Measurements from ENCODE around the gene COL5A3.
A peak's percentile ranks its signal among the peaks of the same experiment; 100 is the strongest.

Gene COL5A3

DNA sequence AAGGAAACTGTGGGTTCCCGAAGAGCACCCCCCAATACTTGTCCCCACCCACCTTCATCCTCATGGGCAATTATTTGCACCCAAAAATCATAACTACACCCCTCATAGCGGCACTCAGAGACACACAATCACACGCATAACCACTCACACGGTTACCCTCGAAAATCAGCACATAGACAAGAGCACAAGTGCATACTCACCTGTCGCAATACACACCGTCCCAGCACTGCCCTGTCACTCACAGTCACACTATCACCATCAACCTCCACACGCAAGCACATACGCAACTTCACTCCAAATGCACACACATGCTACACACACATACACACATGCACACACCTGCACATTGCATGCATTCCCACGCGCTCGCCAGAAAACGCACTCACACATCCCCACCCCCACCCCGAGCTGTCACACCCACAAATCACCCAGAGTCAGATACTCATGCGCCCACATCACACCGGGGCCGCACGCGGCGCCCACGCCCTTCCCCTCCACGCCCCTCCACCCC is 535 bp downstream of the COL5A3 start:
- DNase-seq, result no peak

DNA sequence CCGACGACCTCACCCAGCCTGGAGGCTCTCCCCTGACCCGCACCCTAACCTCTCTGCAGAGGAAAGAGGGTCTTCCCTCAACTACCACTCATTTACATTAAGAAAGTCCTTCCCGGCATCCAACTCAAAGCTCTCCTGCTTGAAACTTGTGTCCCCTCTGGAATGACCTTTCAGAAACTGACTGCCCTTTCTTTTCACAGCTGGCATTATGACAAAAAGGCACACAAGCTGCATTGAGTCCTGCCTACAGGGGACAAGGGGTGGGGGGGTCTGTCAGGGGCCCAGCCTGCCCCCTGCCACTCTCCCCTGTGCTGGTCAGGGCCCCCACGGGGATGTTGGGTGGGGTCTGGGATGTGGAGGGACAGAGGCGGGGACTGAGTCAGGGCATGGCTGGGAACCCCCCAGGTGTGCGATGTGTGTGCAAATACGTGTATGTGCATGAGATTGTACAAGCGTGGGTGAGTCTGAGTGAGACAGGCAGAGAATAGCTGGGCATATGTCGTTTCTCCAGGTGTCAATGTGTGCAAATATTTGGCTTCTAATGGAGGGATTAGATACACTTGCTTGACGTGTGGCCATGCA is 2.0 kb downstream of the COL5A3 start:
- no peak for DNase-seq

DNA sequence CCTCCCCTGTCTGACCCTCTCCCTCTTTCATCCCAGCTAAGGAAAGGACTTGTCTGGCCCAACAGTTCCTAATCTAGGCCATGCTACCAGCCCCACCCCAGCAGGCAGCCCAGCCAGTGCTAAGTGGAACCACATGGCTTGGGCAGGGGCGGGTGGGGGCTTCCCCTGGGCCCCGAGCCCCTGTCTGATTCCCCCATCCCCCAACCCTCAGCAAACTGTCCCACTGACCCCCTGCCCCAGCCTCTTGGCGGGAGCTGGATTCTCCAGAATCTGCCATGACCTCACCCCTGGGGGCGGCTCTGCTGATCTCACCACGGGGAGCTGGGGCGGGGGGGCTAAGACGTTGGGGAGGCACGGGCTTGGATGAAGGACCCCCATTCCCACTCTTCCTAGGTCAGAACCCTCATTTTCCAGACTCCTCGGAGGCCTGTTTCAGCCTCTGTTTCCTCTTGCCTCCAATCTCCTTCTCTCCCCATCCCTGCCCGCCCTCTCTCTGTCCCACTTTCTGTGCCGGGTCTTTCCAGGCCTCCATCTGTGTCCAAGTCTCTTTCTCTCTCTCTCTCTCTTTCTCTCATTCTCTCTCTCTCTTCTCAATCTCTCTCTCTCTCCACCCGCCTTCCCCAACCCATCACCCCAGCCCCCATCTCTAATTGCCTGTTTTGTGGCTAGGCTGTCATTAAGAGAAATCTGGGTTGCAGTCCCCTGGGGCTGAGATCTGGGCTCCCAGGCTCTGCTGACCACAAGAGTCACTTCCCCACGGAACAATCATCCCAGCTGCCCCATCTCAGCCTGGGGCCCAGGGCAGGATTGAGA is 2.7 kb downstream of the COL5A3 start:
- peak; percentile 36 for DNase-seq

DNA sequence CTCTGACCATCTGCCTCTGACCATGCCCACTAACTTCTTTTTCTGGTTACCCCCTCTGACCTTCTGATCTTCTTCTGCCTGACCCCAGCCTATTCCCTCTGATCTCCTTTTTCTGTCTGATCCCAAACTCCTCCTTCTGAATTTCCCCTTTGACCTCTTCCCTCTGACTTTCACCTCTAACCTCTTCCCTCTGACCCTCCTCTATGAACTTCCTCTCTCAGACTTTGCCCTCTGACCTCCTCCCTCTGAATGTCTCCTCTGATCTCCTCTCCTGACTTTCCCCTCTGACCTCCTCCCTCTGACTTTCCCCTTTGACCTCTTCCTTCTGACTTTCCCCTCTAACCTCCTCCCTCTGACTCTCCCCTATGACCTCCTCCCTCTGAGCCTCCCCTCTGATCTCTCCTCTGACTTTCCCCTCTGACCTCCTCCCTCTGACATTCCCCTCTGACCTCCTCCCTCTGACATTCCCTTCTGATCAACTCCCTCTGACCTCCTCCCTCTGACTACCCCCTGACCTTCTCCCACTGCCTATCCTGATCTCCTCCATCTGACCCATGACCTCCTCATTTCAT is 3.5 kb downstream of the COL5A3 start:
- DNase-seq, result no peak

DNA sequence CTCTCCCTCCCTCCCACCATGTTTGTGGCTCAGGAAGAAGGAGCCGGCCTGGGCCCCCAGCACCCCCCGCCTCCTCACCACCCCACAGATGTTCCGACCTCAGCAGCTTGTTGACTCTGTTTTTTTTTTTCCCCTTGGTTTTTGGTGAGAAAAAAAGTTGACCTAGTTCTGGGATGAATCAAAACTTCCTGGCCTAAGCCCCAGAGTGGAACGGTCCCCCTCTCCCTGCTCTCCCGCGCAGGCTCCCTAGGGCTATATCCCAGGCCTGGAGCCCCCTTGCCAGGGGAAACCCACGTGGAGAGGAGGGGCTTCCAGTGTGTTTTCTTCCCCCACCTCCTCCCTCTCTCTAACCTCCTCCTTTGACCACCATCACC is 4.0 kb downstream of the COL5A3 start:
- peak; percentile 62 for DNase-seq

DNA sequence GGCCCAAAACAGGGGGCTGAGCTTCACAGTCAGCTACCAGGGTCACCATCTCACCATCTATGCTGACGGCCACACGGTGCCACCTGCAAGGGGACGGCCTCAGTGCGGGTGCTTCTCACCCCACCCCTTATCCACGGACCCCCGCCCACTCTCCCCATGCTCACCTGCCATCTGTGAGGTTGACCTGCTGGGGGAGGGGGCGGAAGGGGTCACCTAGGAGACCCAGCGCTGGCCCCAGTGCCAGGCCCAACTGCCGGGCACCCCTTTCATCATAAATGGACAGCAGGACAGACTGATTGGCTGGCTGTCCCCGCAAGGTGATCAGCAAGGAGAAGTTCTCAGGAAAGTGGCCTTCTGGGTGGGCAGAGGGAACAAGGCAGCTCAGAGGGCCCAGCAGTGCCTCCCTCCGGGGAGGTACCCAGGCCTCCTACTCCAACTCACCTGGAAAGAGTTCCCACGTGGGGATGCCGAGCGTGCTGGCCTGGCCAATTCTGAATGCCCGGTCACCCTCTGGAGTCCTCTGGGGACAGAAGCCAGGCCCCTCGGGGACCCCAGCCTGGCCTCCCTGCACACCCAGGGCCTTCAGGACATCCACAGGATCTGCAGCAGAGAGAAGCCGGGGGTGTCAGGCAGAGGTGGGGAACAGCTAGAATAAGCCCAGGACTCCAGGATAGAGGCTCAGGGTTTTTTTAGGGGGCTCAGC is 4.5 kb downstream of the COL5A3 start:
- no peak for DNase-seq

DNA sequence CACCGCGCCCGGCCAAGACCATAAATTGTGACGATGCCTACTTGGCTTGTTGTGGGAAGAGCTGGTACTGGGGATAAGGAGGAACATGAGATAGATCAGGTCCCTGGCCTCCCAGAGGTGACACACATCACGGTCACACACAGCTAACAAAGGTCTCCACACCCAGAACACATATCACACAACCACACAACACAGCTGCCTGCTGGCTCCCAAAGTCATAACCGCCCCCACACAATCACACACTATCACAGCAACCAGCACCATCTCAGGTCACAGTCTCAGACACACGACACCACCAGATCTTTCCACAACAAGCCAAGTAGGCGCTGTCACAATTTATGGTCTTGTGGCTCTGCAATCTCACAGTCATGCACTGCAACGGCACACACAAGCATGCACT is 5.7 kb downstream of the COL5A3 start:
- DNase-seq, result no peak

DNA sequence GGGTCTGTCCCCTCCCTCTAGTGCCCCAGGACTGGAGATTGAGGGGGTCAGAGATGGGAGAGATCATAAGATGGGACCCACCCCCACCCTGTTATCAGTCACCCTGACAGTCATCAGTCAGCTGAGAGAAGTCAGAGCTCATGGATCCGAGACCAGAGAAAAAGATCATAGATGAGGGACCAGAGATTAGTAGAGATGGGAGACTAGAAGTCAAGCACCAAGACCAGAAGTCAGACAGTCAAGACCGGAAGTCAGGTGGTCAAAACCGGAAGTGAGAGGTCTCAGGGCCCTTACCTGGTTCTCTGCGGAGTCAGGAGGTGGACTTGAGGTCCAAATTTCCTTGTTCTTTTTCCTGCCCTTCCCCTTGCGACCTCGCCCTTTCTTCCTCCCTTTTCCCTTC is 7.0 kb downstream of the COL5A3 start:
- no peak for DNase-seq

DNA sequence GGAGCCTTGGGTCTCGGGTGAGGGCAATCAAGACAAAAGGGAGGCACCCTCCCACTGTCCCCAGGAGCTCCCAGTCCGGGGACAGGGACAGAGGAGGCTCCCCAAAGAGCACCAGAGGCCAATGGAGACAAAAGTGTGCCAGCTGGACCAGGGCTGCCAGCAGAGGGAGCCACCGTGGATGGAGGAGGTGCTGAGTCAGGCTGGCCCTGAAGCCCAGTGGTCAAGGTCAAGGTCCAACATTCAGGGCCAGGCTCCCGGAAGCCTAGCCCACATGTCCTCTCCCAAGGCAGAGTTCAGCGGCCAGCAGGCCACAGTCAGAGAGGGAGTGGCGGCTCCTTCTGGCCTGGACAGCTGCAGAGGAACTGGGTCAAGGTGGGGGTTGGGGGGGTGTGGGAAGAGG is 8.4 kb downstream of the COL5A3 start:
- peak; percentile 38 for DNase-seq

DNA sequence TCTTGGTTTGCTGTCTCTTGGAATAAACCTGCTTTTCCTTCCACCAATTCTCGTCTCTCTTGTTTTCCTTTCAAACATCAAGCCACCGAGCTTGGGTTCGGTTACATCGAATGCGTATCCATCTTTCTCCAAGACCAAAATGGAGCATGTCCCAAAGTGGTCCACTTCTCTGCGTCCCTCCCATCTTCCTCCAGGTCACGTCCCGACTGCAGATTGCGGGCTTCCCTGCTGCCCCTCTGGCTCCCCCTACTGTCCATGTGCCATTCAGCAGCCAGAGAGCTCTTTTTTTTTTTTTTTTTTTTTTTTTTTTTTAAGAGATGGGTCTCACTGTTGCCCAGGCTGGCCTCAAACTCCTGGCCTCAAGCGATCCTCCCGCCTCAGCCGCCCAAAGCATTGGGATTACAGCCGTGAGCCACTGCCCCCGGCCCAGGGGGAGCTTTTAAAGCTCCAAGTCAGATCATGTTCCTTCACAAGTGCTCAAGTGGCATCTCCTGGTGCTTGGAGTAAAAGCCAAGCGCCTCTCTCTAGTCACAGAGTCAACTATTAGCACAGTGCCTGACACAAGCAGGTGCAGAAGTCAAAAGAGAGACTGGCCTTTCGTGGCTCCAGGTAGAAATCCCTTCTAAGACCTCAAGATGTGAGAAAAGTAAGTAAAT is 10.0 kb downstream of the COL5A3 start:
- peak; percentile 64 for DNase-seq

DNA sequence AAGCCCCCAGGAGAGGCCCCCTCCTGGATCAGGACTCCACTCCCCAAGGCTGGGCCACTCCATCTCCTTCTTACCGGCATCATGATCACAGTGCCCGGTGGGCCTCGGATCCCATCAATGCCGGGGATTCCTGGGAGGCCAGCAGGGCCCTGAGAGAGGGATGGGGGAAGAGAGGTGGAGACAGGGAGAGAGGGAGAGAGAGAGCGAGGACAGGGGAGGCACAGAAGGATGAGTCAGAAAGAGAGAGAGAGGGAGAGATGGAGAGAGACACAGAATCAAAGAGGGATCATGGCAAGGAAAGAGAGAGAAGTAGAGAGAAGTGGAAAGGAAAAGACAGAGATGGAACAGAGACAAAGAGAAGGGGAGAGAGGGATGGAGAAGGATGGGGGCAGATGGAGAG is 13.8 kb downstream of the COL5A3 start:
- DNase-seq, result no peak

DNA sequence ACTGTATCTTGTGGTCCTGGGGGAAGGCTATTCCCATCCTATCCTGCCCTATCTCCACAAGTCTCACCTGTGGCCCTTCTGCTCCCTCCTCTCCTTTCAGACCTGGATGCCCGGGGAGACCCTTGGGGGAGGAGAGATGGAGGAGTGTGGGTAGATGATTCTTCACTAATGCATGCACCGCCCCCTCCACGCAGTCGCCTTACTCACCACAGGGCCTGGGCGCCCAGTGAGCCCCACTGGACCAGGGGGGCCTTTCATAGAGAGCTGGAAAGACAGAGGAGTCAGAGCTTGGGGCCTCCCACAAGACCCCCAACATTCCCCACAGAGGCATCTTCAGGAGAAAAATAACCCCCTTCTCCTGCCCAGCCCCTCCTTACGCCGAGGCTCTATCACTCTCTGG is 14.3 kb downstream of the COL5A3 start:
- no peak for DNase-seq

DNA sequence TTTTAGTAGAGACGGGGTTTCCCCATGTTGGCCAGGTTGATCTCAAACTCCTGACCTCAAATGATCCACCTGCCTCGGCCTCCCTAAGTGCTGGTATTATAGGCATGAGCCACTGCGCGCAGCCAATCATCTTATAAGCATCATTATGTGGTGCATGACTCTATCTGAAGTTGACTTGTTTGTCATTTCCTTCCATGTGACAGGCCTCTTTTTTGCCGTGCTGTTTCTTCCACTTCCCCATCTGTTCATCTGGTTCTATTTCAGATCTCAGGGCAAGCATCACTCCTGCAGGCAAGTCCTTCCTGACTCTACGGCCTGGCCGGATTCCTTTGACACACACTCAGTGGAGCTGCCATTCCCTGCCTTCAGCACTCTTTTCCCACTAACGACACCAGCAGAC is 15.2 kb downstream of the COL5A3 start:
- DNase-seq, result no peak

DNA sequence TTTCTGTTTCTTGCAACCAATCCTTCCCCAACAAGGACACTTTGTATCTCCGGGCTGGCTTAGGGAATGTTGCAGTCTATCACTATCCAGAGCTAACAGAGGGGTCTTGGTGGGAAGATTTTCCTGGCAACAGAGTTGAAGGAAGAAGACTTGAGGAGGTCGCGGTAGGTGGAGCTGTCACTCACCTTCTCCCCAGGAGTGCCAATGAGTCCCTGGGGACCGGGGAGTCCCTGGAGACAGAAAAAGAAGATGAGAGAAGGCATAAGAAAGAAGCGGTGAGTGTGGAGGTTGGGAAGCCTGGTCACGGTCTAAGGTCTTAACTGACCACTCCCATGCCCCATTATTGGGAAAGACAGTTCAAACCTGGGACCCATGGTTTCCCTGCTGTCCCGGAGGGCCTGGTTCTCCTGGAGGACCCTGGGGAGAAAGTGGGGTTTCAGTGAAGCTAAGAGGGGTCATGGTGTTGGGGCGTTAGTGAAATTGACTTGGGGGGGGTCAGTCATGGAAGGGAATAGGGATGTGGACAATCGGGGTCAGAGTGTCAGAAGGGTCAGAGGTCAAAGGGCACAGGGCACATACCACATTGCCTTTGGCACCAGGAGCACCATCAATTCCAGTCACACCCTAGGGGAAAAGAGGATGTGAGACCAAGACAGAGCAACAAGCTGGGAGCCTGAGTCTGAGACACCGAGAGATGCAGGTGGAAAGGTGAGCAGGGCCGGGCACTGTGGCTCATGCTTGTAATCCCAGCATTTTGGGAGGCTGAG is 18.7 kb downstream of the COL5A3 start:
- DNase-seq, result no peak

DNA sequence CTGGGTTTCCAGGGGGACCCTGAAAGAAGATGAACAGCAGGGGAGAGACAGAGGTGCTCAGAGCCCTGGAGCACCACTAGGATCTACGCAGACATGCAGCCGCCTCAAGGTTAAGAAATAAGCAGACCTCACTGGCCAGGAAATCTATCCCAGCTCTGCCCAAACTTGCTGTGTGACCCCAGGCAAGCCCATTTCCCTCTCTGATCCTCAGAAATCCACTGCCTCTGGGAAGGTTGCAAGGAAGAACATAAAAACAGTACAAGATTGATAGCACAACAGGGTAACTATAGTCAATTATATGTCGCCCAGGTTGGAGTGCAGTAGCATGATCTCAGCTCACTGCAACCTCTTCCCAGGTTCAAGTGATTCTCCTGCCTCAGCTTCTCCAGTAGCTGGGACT is 20.8 kb downstream of the COL5A3 start:
- no peak for DNase-seq

DNA sequence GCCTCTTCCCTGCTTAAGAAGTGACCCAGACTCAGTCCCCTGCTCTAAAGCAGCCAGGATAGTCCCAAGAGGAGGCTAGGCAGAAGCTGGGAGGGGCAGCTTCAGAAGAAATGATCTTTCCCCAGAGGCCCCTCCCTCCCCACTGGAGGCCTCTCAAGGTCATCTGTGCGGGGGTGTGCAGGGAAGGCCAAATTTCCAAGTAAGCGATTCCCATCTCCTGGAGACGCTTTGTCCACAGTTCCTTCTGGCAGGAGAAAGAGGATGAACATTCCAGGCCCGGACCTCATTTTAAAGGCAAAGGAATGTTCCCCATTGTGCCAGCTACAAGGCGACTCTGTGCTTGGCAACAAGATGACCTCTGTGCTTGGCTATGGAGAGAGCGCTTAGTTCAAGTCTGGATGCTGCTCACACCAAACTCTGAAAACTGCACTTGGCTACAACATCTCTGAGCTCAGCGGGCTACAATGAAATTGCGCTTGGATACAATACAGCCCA is 23.5 kb downstream of the COL5A3 start:
- no peak for DNase-seq

DNA sequence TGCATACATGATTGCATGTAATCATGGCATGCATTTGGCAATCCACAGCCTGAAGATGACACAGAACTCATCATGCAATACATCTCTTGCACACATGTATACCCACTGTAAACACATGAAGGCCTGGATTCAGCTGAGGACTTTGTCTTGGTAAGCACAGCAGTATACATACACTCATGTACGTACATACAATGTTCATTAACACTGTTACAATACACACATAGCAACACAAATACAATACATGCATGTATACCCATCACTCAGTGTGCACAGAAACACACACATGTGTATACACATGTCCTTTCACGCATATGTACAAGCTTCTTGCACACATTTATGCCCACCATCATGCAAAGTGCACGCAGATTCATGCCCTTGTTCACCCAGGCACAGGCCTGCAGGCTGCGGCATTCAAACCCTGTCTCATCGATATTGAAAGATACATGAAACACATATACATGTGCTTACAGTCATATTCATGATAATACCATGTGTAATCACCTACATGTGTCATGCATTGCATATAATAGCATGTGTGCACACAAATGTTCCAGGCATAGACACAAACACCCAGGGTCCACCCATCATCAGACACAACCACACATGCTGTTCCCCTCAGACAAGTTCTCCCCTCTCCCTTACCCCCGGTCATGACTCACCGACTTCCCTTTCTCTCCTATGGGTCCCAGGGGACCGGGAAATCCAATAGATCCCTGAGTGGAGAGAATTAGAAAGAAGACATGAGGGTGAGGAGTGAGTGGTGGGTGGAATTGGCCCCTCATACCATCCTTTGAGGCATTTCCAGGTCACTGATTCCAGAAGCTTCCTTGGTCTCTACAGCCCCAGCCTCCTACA is 28.7 kb downstream of the COL5A3 start:
- no peak for DNase-seq

DNA sequence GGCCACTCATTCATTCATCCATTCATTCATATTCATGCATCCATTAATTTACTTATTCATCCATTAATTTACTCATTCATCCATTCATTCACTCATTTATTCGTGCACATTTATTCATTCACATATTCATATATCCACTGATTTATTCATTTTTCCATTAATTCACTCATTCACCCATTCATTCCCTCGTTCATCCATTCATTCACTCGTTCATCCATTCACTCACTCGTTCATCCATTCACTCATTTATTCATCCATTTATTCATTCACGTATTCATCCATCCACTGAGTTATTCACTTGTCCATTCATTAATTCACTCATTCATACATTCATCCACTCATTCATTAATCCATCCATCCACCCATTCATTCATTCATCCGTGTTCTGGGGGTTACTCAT is 38.2 kb downstream of the COL5A3 start:
- DNase-seq, result no peak

DNA sequence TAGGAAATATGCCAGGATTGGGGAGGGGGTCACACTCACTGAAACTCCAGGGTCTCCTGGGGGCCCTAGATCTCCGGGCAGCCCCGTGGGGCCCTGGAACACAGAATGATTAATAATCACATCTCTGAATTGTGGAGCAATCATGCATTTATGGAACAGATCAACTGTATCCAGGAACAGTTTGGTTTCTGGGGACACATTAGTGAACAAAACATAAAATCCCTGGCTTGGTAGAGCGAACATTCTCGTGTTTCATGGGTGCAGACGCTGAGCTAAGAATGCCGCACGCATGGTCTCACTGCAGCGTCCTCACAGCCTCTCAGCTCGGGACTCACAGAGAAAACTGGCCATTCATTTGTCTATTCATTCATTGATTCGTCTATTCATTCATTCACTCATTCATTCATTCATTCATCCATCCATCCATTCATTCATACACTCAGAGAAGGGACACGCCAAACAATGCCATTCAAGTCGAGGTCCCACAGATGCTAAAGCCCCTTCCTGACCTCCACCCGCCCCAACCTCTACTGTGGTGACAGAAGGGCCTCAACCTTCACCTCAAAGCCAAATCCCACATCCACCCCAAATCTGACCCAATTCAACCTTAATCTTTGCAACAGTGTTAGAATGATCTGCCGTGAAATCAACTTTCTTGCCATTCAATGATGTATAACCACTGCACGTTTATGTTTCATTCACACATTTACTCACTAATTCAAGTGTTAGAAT is 39.0 kb downstream of the COL5A3 start:
- DNase-seq, result no peak

DNA sequence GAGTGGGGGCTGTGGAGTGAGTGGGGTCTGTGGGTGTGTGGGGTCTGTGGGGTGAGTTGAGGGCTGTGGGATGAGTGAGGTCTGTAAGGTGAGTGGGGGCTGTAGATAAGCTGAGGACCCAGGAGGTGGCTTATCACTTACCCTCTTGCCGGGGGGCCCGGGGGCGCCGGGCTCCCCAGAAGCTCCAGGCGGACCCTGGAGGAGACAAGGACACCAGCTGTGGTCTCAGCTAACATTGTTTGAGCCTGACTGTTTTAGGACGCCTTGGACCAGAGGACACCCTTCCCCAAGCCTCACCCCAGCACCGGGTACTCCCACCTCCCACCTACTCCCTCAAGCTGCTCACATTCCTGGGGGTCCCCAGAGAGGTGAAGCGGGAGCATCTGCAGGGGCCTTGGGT is 39.8 kb downstream of the COL5A3 start:
- no peak for DNase-seq

DNA sequence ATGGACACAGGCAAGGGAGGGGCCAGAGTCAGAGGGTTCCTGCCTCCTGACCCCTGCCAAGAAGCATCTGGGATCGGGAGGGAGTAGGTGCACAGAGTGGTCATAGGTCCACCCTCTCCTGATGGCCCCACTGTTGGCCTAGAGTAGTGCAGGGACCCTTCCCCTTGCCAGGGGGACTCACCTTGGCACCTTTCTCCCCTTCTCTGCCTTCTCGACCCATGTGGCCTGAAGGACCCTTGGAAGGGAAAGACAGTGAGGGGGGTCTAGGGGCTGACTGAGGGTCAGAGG is 40.7 kb downstream of the COL5A3 start:
- DNase-seq, result no peak
